BJ (cell line): ENCODE data around the gene DPY19L1. TPM values are rescaled to one million over a fixed set of nuclear protein-coding genes. Genes with fewer than 3 reads are reported as not detected.
"Not testable (repeated sequence)": the region's sequence is repeated elsewhere in the genome, so short reads cannot be mapped to it uniquely, and the experiment has no call there.

Experiments
- CTCF ChIA-PET: fragments of 350-600 bp; formaldehyde crosslinking; extraction: SDS; loops from one replicate; lab custom pipeline; 2021; ENCODE audit warnings: antibody characterized with exemption, inconsistent platforms; lab: Yijun Ruan, JAX
- POLR2A ChIA-PET: fragments of 300-600 bp; sonication (Branson Sonifier 250); formaldehyde crosslinking; extraction: SDS; loops from one replicate; lab custom pipeline; 2021; ENCODE audit warnings: antibody characterized with exemption; lab: Charles Lee
- DNase-seq: peaks from one replicate; pipeline ENCODE4 v3.0.0-alpha.2; 2011; ENCODE audit warnings: low read depth
- H3K27me3 ChIP-seq: 2 replicates; pipeline ENCODE4 v1.6.0; 2011; ENCODE audit warnings: low read length; ENCODE audit not compliant: control insufficient read depth, insufficient read depth
- H3K36me3 ChIP-seq: 2 replicates; pipeline ENCODE4 v1.5.1; 2011; ENCODE audit warnings: low read length; ENCODE audit not compliant: control insufficient read depth, insufficient read depth
- H3K4me3 ChIP-seq: 2 replicates; pipeline ENCODE4 v1.5.1; 2011; ENCODE audit warnings: low read depth, mild to moderate bottlenecking, control low read depth, low read length
- CTCF ChIP-seq: IDR thresholded peaks from 2 replicates; pipeline ENCODE4 v1.5.1; 2011; ENCODE audit warnings: low read depth, mild to moderate bottlenecking, control low read depth, inconsistent platforms, low read length, moderate library complexity; ENCODE audit not compliant: insufficient read depth
- polyA minus RNA-seq: library from RNA; depleted of rRNA, polyadenylated mRNA; stranded (reverse); fragments of >200 nt; gene quantifications from 2 replicates; pipeline ENCODE4 v1.2.3, GENCODE V29; 2011; rRNA and poly(A)+ RNA removed
- polyA plus RNA-seq: library from polyadenylated mRNA; depleted of rRNA; stranded (reverse); fragments of >200 nt; gene quantifications from 2 replicates; pipeline ENCODE4 v1.2.3, GENCODE V29; 2011; rRNA removed

DPY19L1 gene
- 10.2 and 20.5 TPM in 2 replicates for polyA plus RNA-seq
- 10.1 and 11.0 TPM in 2 replicates for polyA minus RNA-seq

GRCh38 chr7:35037211-35037525 lies at the start of gene DPY19L1:
DPY19L1 (minus strand) TSS chr7:35037485; CDS start chr7:35037394, 91 bp downstream.
- DNase-seq, result no peak
- H3K4me3 ChIP-seq, result peak within 1 kb of the TSS; percentile 73
- ChIA-PET CTCF (interaction anchor here (0.7 kb wide), 1 partner anchor 9 kb away, joined by 3 read pairs; no protein-coding TSS in a partner anchor), POLR2A (interaction anchor here (0.7 kb wide), 1 partner anchor 1777 kb away, joined by 3 read pairs; no protein-coding TSS in a partner anchor)
- H3K36me3 ChIP-seq, result no peaks in the 10 kb centered on the region
- no peaks in the 10 kb centered on the region for H3K27me3 ChIP-seq
- TF ChIP-seq CTCF, result no peak

- H3K36me3 ChIP-seq, H3K27me3 ChIP-seq, CTCF ChIA-PET, DNase-seq, H3K4me3 ChIP-seq, POLR2A ChIA-PET: not testable (repeated sequence)
Observed at GRCh38 chr7:35079517-35079916, 42.2 kb upstream of the DPY19L1 start.

GRCh38 chr7:35074008-35074407 lies 36.7 kb upstream of the DPY19L1 start:
- ChIA-PET CTCF (interaction anchor here (1.1 kb wide), 2 partner anchors 356 to 464 kb away, joined by 3 to 4 read pairs; no protein-coding TSS in a partner anchor), POLR2A (interaction anchor here (0.7 kb wide), 1 partner anchor 306 kb away, joined by 3 read pairs; no protein-coding TSS in a partner anchor)
- H3K27me3 ChIP-seq, H3K36me3 ChIP-seq, H3K4me3 ChIP-seq, DNase-seq: not testable (repeated sequence)

- CTCF ChIA-PET, result interaction anchor here (1.1 kb wide), 2 partner anchors 356 to 464 kb away, joined by 3 to 4 read pairs; no protein-coding TSS in a partner anchor
- POLR2A ChIA-PET, result interaction anchor here (0.7 kb wide), 1 partner anchor 307 kb away, joined by 3 read pairs; no protein-coding TSS in a partner anchor
- H3K4me3 ChIP-seq, H3K27me3 ChIP-seq, DNase-seq, H3K36me3 ChIP-seq: not testable (repeated sequence)
Observed at GRCh38 chr7:35072950-35073827, 35.9 kb upstream of the DPY19L1 start.

GRCh38 chr7:35069084-35069483 lies 31.8 kb upstream of the DPY19L1 start:
- CTCF ChIA-PET, H3K27me3 ChIP-seq, DNase-seq, H3K4me3 ChIP-seq, POLR2A ChIA-PET, H3K36me3 ChIP-seq: not testable (repeated sequence)

- POLR2A ChIA-PET, DNase-seq, H3K36me3 ChIP-seq, CTCF ChIA-PET, H3K27me3 ChIP-seq, H3K4me3 ChIP-seq: not testable (repeated sequence)
Observed at GRCh38 chr7:35065382-35065781, 28.1 kb upstream of the DPY19L1 start.

GRCh38 chr7:35058571-35058970 lies 21.3 kb upstream of the DPY19L1 start:
- H3K27me3 ChIP-seq, CTCF ChIA-PET, DNase-seq, H3K4me3 ChIP-seq, POLR2A ChIA-PET, H3K36me3 ChIP-seq: not testable (repeated sequence)

GRCh38 chr7:35057505-35058451 lies 20.5 kb upstream of the DPY19L1 start:
- CTCF ChIA-PET, H3K36me3 ChIP-seq, H3K4me3 ChIP-seq, H3K27me3 ChIP-seq, DNase-seq, POLR2A ChIA-PET: not testable (repeated sequence)
